NCI-H460 (cell line): ENCODE data around the gene KRTAP16-1. TPM values are rescaled to one million over a fixed set of nuclear protein-coding genes. Genes with fewer than 3 reads are reported as not detected.

Experiments
- DNase-seq: peaks from one replicate; pipeline ENCODE4 v3.0.0-alpha.2; 2016; ENCODE audit warnings: low read depth; ENCODE audit errors: extremely low read depth
- total RNA-seq: library from RNA; depleted of rRNA; stranded (reverse); fragments of >200 nt; shearing (Covaris generic); gene quantifications from 2 replicates; pipeline ENCODE4 v1.2.3, GENCODE V29; 2014

Gene KRTAP16-1
- total RNA-seq, 1 experiment from 2014 or later = not detected

GRCh38 chr17:41331606-41332005 lies 22.5 kb upstream of the KRTAP16-1 start:
- DNase-seq = no peak

DNA sequence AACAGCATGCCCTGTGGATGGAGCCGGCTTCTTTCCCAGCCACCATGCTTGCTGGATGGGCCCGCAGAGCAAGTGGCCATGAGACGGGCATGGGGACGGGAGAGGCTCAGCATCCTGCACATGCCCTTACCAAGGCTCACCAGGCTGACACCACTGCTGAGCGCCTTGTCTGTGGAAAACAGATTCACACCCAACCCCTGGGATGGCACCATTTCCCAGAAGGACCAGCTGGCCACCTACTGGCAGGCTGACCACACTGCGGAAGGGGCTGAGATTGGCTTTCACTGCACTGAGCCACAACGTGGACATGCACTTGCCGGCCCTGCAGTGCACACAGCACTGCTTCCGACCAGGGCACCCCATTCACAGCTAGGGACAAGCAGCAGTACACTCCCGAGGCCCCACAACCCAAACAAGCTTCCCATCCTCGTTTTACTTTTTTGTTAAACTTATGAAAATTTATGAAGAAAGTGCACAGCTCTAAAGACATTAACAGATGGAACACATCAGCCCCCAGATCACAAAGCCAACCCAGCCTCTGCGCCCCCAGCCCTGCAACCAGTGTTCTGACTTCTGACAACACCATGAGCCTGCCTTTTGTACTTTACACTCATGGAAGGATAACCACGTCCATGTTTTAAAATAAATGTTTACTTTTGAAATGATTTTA lies 20.3 kb upstream of the KRTAP16-1 start:
- peak; percentile 40 for DNase-seq

- DNase-seq = no peak
Observed at GRCh38 chr17:41328207-41328606, 19.1 kb upstream of the KRTAP16-1 start.

DNA sequence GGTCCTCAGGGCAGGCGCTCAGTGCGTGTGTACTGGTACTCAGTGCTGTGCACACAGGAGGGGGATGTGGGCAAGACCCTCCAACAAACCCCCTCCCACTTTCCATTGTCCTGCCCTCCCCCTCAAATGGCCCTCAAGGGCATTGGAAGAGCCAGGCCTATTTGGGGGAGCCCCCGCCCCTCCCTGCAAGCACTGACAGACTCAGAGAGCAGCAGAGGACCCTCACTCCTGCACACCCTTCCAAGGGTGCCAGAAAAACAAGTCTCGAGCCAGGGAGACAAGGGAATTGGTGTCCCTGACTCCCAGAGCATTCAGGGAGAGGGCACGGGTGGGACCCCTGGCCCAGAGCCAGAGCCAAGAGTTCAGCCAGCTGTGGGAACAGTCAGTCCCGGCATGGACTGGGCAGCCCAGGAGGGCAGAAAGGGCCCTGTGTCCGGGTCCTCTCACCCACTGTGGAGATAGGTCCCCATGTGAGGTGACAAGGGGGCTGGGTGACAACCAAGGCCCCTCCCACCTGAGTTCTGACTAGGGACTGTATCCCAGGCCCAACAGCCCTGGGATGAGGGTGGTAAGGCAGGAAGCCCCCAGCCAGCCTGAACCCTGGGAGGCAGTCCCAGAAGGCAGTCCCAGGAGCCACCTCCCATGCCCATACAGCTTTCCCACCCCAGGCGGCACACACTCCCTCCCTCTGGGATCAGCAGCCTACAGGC lies 18.5 kb upstream of the KRTAP16-1 start:
- no peak for DNase-seq

DNA sequence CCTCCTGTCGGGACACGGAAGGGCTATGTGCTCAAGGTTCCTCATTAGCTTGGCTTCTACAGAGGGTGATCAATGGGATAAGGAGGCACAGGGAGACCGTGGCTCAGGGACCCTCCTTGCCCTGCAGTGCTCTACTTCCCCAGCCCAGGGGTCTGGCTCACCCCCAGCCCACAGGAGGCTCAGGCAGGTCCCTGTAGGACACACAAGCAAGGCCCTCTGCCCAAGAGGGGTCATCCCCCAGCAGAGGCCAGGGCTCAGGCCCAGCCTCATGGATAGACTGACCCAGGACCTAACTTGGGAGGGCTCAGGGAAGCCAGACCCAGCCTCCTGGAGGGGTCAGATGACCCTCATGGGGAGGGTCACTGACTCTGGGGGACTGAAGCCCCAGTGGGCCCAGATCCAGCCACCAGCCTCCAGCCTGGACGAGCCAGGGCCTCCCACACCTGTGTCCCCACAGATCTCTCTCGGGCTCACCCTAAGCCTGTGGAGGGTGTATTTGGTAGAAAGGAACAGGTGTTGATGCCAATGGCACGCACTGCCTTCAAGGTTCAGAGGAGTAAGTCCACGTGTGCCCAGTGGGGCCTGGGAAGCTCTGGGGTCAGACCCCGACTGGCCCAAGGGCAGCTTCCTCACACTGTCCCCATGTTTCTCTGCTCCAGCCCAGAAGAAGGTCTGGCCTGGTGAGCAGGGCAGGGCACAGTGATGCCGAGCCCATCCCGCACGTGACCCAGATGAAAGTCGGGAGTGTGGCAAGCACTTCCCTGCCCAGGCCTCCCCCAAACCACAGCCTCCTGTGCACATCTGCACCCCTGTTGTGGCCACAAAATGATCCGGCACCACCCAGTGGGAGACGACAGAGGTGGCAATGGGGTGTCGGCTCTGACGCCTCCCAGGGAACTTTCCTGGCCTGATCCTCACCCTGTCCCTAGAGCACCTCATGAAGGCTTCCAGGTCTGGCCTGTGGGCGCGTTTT lies 17.4 kb upstream of the KRTAP16-1 start:
- no peak for DNase-seq

GRCh38 chr17:41325611-41326010 lies 16.5 kb upstream of the KRTAP16-1 start:
- DNase-seq = no peak

GRCh38 chr17:41325126-41325525 lies 16.0 kb upstream of the KRTAP16-1 start:
- DNase-seq = no peak

DNA sequence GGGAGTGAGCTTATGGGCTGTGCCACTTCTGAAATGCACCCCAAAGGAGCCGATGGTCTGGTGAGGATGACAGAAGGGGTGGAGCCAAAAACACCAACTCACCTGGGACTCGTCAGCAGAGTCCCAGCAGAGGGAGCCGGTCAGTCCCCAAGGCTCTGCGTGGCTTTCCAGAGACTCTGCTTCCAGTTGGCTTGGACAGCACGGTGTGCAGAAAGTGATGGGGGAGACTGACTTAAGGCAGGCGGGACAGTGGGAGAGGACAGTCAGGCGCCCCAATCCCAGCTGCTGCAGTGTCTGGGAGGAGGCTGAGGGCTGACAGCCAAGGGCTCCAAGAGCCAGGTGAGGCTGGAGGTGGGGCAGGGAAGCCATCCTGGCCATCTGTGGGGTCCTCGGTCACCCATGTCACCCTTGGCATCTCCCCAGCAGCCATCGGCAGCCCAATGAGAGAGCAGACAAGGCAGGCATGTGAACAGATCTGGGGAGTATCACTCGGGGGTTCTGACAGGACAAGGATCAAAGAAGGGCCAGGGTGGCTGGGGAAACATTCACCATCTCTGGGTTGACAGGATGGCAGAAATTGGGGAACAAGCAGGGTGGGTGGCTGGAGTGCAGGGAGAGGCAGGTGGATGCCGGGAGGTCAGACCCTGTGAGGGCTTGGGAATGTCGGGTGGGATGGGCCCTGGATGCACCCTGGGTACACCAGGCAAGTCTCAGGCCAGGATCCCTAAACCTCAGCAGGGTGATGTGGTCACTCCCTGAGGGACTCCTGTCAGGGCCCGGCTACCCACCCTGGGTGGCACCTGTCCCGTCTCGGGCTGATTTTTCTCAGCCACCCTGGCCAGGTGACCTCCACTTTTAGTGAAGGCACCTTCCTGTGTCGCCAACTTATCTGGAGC lies 15.3 kb upstream of the KRTAP16-1 start:
- no peak for DNase-seq

DNA sequence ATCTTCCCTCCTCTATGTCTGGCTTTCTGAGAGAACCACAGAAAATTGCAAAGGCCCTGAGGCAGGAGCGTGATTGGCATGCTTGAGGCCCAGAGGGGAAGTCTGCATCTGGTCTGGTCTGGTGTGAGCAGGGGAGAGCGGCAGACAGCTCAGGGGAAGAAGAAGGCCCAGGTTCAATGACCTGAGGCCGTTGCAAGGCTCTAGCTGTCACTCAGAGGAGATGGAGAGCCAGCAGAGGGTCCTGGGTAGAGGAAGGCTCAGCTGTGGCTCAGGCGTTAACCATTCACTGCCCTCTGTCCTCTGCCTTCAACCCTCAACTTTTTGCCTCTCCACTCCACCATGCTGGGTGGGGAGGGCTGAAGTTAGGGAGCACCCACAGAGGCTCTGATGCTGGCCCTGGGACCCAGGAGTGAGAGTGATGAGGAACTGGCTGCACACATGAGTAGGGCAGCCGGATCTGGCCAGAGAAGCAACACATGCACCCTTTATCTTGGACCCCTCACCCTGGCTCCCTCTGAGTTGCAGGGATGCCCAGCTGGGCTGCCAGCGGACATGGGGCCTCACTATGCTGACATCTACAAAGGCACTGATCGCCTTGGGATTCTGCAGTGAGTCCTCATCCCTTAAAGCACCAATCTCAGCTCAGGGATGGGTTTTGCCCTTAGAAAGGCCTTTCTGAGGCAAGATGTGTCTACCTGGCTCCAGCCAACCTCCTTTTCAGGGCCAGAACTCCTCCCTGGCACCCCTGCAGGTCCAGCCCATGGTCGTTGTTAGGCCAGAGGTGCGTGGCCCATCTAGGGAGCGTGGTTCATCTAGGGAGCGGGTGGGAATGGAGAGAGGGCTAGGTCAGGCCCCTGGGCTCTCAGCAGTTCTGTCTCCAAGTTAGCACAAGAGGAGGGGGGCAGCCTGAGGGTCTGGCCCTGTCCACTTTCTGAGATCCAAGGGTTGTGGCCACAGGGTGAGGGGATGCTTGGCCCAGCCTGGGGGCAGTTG lies 14.1 kb upstream of the KRTAP16-1 start:
- DNase-seq = no peak

DNA sequence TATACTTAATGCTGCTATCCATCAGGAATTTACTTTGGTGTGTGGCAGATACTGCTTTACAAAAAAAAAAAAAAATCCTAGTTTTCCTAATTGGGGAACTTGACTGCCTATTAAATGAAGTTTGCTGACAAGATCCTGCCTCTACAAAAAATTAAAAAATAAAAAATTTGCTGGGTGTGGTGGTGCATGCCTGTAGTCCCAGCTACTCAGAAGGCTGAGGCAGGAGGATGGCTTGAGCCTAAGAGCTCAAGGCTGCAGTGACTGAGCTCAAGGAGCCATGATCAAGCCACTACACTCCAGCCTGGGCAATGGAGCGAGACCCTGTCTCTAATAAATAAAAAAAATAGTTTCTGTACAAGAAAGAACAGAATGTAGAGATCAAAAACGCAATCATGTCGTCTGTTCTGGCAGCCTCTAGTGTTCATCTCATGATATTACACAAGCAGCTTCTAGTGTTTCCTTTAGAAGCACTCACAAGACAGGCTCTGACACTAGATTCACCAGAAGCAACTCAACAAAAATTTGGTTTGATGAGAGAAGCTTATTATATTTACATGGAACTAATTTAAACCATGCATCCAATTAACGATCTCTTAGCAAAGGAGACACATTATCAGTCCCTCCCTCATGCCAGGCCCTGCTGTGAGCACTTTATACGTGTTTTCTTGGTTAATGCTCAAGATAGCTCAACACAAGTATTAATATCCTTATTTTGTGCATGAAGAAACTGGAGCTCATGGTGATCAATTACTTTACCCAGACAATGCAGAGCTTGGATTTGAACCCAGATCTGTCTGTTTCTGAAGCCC lies 13.2 kb upstream of the KRTAP16-1 start:
- peak; percentile 30 for DNase-seq

DNA sequence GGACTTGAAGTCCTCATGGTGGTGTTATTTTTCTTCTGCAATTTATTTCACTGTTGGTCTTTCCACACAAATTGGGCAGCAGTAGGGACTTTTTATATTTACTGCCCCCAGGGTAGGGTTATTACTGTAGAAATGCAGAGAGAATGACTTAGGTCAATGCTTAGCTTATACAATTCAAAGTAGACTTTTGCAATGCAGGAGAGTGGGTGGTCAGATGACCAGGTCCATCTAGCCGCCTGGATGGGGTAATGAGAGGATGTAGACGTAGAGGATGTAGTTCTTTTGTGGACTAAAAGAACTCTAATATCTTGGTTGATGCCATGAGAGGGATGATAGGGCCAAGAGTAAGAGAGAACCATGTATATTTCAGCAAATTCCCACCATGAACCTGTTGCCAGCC lies 9.1 kb upstream of the KRTAP16-1 start:
- DNase-seq = no peak

- DNase-seq = no peak
Observed at GRCh38 chr17:41315814-41316445, 6.8 kb upstream of the KRTAP16-1 start.

- DNase-seq = no peak
Observed at GRCh38 chr17:41315204-41315794, 6.2 kb upstream of the KRTAP16-1 start, which contains the start of gene KRTAP17-1. KRTAP17-1 (minus strand) TSS chr17:41315710; CDS start chr17:41315650, 60 bp downstream.

DNA sequence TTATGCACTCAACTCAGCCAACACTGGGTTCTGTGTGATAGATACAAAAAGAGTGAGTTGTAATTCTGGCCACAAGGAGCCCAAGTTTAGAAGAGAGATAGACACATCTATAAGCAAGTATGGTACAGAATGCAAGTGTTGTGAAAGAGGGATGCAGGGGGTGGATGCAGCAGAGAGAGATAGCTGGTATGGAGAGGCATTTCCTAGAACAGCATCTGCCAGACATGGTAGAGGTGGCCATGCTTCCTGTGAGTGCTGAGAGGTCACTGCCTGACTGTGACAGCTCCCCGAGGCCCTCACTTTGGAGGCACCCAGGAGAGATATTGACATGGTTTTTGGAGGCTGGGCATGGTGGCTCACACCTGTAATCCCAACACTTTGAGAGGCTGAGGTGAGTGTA lies 2.0 kb upstream of the KRTAP16-1 start:
- no peak for DNase-seq

DNA sequence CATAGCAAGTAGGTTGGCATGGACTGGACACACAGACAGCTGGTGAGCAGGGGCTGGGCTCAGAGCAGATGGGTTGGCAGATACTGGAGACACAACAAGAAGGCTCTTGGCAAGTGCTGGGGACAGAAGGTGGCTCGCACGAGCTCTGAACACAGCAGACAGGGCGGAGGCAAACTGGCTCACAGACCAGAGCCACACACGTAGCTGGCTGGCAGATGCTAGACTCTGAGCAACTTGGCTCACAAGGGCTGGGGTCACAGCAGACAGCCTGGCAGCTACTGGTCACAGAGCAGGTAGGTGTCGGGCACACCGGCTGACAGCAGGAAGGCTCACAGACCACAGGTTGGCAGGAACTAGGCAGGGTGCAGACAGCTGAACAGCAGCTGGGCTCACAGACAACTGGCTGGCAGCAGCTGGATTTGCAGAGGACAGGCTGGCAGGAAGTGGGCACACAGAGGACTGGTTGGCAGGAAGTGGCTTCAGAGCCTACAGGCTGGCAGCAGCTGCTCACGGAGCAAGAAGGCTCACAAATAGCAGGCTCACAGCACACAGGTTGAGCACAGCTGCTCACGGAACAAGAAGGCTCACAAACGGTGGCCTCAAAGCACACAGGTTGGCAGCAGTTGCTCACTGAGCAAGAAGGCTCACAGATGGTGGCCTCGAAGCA lies 725 bp downstream of the KRTAP16-1 start:
- DNase-seq = no peak

GRCh38 chr17:41307647-41308046 lies 1.5 kb downstream of the KRTAP16-1 start:
- no peak for DNase-seq

DNA sequence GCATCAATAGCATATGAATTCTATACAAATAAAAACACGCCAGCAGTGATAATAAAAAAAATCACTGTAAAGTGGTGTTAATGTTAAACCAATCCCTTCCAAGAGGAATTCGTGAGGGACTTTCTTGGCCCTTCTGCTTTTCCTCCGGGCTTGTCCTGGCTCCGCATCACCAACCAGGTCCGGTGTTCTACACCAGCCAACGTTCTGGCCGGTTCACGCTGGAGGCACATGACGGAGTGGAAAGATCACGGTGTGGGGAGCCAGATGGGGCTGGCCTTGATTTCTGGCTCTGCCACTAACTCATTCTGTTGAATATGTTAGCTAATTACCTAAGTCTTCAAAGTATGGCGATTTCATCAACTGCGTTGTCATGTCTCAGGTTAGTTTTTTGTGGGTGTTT lies 5.0 kb downstream of the KRTAP16-1 start:
- no peak for DNase-seq
